Measurements from ENCODE around the gene TEX26.
A peak's percentile ranks its signal among the peaks of the same experiment; 100 is the strongest.
"Not testable (repeated sequence)": the region's sequence is repeated elsewhere in the genome, so short reads cannot be mapped to it uniquely, and the experiment has no call there.

TEX26 gene

DNA sequence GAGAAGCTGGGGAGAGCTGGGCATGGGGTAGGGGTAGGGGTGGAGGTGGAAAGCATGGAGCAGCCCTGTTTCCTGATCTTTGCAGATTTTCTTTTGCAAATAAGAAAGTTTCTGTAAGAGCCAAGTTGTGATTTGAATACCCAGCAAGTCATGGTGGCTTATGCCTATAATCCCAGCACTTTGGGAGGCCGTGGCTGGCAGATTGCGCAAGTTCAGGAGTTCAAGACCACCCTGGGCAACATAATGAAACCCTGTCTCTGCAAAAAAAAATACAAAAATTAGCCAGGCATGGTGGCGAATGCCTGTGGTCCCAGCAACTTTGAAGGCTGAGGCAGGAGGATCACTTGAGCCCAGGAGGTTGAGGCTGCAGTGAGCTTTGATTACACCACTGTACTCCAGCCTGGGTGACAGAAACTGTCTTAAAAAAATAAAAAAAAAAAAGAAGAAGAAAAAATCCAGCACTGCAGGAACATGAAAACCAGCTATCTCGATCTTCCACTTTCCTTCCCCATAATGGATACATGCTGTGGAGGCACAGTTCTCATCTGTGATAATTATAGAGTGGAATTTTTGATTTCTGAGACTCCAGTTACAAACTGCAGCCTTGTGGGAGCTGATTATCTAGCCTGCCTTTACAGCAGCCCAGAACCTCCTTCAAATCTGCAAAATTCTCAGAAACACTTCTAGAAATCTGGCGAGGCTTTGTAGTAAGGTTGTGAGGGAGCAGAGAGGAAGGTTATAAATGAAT lies 12.1 kb upstream of the TEX26 start:
- no peak for DNase-seq

DNA sequence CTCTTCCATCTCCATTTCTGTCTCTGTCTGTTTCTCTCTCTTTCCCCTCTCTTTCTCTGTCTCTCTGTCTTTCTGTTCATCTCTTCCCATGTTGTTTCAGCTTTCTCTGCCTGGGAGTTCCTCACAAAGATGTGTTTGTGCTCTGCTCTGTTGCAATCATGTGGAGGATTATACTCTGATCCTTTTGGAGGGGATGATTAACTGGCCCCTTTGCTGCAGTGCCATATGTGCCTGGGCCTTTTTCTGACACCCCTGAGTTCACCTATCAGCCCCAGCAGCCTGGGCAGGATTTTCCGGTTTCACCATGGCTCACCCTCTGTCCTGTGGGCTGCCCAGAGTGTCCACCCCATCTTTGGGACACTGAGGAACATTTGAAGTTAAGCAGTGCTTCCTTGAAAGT lies 9.0 kb upstream of the TEX26 start:
- no peak for DNase-seq

DNA sequence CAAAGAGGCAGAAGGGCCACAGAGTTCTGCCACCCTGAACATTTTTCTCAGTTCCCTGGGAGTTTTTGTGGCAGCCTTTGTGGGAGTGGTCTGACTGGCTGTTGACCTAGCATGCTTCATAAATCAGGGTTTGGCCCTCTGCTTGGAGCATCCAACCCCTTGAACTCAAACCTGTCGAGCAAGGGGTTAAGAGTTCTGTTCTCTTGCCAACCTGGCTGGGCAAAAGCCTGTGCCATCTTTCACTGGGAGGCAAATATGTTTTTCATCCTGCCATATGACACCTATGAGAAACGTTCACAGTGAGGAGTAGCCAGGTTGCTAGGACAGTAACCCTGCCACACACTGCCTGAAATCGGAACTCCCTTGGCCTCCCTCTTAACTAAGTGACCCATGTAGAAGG lies 7.7 kb upstream of the TEX26 start:
- DNase-seq, result no peak

DNA sequence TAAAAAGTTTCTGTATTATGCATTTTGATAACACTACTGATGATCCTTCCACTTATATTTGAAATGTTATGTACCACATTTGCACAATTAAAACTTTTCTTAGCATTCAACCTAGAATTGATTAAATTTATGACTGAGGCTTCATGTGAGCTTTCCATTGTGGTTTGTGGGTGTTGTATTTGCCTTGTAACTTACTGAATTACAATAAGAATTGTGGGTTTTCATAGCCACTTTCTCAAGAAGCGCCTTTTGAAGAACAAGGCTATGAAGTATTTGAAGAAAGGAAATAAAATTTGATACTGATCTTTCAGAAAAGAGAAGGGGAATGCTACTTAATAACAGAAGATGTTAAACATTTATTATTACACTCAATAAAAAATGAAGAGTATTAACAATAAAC lies 7.0 kb upstream of the TEX26 start:
- no peak for DNase-seq

DNA sequence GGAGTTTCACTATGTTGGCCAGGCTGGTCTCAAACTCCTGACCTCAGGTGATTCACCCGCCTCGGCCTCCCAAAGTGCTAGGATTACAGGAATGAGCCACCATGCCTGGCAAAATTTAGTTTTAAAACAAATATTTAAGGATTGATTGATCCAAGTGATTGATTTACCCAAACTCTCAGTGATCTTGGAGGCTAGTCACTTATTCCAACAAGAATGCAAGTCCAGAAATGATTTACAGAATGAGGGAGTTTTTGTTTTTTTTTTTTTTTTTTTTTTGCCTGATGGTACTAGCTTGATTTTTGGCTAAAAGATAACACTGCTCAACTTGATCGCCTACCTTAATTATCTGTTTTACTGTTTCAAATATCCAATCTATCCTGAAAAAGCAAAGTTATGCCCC lies 5.7 kb upstream of the TEX26 start:
- no peak for DNase-seq

DNA sequence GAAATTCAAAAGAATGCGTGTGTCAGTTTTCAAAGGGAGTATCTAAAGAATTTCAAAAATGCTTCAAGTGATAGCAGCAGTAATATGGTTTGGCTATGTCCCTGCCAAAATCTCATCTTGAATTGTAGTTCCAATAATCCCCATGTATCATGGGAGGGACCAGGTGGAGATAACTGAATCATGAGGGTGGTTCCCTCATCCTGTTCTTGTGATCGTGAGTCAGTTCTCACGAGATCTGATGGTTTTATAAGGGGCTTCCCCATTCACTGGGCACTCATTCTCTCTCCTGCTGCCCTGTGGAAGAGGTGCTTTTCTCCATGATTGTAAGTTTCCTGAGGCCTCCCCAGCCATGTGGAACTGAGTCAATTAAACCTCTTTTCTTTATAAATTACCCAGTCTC lies 5.3 kb upstream of the TEX26 start:
- not testable (repeated sequence) for DNase-seq

DNA sequence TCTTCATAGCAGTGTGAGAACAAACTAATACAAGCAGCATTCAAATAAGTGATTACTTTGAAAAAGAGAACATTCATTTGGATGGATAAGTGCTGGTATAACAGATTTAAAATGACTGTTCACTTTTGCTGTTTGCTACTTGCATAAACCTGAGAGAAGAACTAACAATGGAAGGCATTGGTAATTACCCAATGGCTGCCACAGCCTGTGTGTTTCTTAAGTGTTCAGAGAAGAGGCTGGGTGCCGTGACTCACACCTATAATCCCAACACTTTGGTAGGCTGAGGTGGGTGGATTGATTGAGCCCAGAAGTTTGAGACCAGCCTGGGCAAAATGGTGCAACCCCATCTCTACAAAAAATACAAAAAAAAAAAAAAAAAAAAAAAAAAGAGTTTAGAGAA lies 4.9 kb upstream of the TEX26 start:
- DNase-seq, result no peak

DNA sequence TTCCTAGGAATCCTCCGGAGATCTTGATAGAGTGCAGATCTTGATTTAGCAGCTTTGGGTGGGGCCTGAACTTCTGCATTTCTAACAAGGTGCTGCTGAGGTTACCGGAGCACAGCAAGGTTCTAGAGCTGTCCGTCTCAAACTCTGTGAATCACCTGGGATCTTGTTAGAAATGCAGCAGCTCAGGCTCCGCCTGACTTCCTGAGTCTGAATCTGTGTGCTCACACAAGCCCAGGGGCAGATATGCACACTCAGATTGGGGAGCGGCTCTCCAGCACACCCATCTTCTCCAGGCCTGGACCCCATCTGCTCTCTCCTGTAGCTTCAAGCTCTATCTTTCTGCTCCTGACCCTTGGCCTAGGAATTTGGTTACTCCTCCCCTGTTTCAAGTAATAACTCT lies 3.5 kb upstream of the TEX26 start:
- DNase-seq, result no peak

DNA sequence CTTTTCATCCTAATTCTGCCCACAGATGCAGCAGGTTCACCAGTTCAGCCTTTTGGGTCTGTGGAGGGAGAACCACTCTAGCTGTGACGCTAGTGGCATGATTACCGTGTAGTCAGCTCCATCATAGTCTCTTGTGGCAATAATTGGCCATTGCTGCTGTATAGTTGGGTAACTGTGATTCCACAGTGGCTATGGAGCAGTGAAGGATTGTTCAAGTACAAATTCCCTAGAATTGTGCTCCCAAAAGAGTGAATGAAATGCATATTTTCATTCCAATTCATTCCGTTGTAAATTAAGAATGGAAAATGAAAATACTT lies 856 bp downstream of the TEX26 start:
- no peak for DNase-seq

DNA sequence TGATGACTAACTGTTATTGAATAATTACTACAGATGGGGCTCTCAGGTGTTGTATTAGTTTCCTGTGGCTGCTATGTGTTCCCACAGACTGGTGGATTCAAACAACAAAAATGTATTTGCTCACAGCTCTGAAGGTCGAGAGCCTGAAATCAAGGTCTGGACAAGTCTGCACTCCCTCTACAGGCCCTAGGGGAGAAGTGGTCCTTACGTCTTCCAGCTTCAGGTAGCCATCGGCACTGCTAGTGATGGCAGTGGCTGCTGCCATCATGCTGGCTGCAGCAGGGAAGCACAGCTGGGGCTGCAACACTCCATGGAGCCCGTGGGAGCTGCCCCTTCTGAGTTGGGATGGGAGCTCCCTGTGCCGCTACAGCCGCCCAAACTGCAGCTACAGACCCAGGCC lies 1.9 kb downstream of the TEX26 start:
- DNase-seq, result no peak

DNA sequence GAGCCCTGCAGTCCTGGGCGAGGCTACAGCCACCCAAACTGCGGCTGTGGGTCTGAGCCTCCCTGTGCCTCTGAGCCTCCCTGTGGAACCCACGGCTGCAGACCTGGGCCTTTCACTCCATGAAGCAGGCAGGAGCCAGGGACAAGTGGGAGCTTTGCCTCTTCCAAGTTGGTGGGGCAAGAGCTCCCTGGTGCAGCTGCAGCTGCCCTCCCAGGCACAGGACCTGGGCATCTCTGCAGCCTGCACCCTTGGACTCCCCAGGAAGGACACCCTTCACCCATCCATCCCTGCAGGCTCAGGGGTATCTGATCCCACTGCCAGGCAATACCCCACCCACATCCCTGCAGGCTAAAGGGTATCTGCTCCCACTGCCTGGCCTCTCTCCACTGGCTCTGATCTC lies 2.3 kb downstream of the TEX26 start:
- no peak for DNase-seq

DNA sequence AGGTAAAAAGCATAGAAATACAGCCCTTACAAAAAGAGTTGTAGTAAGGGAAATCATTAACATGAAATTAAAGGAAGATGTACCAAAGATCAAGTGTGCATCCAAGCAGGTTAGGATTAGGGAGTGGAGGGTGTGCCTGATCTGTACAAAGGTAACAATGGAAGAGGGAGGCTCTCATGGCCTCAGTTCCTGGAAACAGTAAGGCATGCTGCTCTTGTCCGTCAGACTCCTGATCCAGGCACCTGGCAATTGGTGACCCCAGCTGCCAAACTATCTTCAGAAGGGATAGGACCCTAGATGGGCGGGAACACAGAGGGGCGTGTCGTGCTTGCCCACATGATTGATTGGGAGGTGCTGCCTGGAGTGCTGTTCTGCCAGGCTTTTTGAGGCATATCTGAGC lies 4.5 kb downstream of the TEX26 start:
- DNase-seq, result no peak

DNA sequence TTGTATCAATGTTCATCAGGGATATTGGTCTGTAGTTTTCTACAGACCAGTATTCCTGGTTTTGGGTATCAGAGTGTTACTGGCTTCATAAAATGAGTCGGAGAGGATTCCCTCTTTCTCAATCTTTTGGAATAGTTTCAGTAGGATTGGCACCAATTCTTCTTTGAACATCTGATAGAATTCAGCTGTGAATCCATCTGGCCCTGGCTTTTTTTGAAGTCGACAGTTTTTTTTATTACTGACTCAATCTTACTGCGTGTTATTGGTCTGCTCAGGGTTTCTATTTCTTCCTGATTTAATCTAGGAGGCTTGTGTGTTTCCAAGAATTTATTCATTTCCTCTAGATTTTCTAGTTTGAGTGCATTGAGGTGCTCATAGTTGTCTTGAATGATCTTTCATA lies 11.4 kb downstream of the TEX26 start:
- DNase-seq, result no peak

DNA sequence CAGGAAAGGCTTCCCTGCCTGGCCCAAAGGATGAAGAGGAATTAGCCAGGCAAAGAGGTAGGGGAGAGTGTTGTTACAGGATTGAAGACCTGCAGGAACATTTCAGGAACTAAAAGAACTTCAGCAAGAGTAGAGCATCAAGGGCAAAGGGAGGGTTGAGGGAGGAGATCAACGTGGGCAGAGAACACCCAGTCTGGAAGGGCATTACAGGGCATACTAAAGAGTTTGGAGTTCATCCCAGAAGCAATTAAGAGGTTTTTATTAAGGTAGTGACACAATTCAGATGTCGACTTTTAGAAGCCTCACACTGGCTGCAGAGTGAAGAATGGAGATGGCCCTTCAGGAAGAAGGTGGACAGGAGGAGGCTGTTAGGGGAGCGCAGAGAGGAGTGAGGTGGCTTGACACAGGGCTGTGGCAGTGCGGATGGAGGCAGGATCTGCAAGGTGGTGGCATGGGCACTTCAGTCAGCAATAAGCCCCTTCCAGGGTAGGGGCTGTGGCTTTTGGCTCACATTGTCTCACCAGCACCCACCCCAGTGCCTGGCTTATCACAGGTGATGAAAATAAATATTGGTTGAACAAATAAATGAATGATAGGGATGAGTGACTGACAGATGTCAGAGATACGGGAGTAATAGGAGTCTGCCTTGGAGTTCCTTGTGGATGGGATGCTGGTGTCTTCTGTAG lies 24.9 kb downstream of the TEX26 start:
- DNase-seq, result no peak

DNA sequence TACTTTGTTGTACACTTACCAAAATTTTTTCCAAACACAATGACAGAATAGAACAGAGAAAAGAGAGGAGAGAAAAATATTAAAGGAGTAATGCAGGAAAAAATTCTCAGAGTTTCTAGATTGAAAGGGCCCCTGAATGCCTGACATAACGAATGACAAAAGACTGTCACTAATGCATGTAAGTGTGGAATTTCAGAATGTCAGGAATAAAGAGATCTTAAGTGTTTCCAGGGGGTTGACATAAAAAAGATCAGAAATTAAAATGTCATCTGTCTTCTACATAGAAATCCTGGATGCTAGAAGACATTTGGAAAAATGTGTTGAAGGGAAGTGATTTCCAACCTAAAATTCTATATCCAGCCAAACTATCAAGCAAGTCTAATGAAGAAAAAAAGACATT lies 27.2 kb downstream of the TEX26 start:
- no peak for DNase-seq

DNA sequence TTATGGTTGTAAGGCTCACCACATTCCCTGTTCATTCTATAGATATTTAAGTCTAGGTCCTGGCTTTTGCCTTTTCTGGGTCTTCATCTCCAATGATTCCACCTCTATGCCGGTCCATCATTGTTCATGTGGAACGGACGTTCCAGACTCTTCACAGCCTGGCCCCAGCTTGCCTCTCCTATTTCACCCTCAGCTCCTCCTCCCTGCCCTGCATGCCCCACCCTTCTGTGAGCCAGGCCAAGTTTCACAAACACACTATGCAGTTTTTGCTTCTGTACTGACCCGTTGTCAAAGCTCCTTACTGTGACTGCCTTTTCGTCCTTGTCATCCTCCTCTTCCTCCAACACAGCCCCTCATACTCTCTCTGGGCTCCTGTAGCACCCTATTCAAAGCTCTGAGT lies 31.3 kb downstream of the TEX26 start:
- DNase-seq, result no peak

DNA sequence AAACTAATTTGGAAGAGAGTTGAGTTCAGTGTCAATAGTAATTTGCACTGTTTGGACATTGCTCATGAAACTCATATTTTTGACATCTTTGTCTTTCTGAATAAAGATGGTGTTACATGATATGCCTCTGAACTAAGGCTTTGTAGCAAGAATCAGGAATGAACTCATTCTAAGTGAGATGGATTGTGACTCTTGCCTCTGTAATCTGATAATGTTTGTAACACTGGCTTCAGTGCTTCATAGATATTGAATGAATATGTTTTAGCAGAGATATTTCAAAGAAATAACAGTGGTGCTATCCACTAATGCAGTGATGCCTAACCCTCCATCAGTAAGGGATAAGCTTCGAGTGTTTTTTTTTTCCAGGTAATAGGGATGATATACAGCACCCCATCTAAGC lies 32.9 kb downstream of the TEX26 start:
- DNase-seq, result no peak

DNA sequence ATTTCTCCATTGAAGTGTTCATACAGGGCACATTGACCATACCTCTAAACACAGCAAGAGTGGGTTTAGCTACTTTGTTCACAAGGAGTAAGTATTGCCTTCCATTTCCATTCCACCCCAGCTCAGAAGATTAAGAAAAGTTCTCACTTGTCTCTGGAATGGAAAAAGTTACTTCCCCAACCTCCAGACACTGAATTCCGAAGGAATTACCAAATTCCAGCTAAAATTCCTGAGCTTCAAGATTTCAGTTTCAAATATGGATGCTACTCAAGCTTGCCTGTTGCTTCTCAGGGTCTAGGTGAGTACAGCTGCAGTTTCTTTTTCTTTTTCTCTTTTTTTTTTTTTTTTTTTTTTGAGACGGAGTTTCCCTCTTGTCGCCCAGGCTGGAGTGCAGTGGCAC lies 33.6 kb downstream of the TEX26 start:
- DNase-seq, result no peak

DNA sequence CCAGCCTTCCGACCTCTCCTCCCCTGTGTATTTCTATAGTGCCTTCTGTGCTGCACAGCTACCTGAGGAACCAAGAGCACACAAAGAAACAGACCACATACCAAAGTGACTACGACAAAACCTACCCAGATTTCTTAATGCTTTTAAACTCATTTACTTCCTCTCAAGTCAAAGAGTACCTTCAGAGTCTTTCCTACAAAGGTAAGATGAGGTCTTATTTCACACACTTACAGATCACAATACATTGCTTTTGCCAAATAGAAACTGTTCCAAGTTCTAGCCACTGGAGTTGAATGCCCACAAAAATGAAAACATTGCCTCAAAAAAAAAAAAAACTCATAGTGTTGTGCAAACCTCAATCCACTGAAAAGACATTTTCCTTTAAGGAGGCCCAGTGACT lies 36.4 kb downstream of the TEX26 start:
- DNase-seq, result no peak

DNA sequence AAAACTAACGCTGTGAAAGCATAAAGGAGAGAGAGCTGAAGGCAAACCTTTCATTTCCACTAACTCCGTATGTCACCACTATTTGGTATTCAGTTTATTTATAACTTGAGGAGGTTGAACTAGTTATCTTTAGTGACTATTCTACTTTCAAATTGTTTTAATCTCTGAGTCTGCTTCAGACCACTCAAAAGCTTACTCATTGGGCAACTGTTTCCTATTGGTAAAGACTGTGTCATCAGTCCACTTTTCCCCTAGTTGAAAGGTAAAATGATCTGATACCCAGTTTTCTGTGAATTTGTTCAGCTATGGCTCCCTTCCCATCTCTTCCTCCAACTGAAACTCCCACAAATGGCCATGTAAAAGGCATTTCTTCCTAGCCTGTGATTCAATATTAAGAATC lies 39.1 kb downstream of the TEX26 start:
- no peak for DNase-seq

DNA sequence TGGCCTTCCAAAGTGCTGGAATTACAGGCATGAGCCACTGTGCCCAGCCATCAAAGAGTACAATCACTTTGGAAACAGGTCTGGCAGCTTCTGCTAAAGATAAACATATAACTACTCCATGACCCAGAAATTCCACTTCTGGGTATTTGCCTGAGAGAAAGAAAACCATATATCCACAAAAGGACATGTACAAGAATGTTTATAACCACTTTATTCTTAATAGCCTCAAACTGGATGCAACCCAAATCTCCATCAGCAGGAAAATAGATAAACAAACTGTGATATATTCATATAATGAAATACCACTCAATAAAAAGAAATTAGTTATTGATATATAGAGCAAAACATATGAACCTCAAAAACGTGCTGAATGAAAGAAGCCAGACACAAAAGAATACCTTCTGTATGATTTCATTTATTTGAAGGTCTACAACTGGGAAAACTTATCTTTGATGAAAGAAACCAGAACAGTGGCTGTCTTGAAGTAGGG lies 40.5 kb downstream of the TEX26 start:
- no peak for DNase-seq

DNA sequence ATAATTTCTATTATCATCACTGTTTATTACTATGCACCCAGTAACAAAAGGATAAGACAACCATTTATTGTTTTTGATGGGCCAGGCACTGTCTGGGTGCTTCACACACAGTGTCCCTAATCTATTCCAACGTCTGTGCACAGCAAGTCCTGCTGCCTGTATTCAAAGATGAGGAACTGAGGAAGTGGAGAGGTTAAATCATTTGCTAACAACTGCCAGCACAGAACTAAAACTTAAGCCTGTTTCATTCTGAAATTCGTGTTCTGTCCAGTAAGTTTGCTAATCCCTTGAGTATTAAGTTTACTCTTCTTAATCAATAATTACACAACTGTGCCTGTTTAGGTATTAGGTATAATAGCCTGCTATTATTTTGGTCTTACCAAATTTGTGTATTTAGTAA lies 41.9 kb downstream of the TEX26 start:
- peak; percentile 40 for DNase-seq

DNA sequence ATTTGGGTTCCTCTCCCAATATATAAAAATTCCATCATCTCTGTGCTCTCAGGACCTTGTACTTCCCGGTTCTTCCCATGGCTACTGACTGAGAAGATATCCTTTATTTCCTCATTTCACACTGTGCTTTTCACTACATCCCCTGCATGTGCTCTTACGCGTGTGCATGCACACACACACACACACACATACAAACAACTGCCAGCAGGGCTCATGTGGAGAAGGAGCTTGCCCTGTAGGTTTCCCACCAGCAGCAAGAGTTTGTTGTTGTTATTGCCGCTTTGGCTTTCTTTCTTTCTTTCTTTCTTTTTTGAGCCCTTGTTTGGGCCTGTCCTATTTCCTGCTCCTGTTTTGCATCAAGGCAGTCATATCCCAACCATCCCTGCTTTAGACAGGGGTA lies 43.6 kb downstream of the TEX26 start:
- DNase-seq, result peak; percentile 15

DNA sequence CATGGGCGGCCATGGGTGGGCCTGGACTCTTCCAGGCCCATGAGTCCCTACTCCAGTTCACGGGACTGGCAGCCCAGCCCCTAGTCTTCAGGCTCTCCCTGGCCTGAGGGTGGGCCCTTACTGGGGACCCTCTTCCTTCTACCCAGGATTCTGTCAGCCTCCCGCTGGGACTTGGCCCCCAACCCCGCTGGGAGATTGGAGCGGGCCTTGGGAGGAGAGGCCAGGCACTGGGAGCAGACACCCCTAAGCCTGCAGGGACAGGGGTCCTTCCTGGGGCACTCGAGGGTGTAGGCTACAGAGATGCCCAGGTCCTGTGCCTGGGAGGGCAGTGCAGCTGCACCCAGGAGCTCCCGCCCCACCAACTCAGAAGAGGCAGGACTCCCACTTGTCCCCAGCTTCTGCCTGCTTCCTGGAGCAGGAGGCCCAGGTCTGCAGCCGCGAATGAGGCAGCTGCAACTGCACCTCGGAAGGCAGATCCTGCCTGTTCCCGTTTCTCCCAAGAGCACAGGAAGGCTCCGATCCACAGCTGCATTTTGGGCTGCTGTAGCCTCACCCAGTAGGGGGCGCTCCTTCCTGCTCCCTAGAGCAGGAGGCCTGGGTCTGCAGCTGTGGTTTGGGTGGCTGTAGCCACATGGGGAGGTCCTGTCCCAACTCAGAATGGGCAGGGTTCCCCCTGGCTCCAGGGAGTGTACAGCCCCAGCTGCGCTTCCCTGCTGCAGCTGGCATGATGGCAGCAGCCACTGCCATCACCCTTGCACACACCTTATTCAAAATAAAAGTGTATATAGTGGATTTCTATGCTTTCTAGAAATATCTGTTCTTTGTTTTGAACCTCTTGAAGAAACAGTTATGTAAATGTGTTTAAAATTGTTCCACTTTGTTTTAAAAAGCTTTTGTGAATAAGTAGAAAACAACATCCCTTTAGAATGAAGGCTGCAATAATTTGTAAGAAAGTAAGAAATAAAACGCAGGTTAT lies 46.8 kb downstream of the TEX26 start:
- DNase-seq, result peak; percentile 3
